GM19438 (cell line): ENCODE results near the gene ZMYND12.
"Not testable (repeated sequence)": the region's sequence is repeated elsewhere in the genome, so short reads cannot be mapped to it uniquely, and the experiment has no call there.

ENCODE experiments used
- ATAC-seq: cut with Tn5 transposase; IDR thresholded peaks from one replicate; pipeline ENCODE4 v1.9.1; 2021; ENCODE audit warnings: low read depth; ENCODE audit not compliant: unreplicated experiment

Gene ZMYND12

GRCh38 chr1:42456010-42456753, at the start of gene ZMYND12, which contains the start of gene PPCS:
TSS of gene ZMYND12 (minus strand) at chr1:42456022. CDS start at chr1:42455997, 25 bp downstream.
TSS of gene PPCS (plus strand) at chr1:42456543. CDS start at chr1:42456566, 23 bp downstream.
- ATAC-seq: peak; percentile 85

GRCh38 chr1:42504535-42505128, 48.8 kb upstream of the ZMYND12 start:
- no peak for ATAC-seq

- ATAC-seq: not testable (repeated sequence)
Observed at GRCh38 chr1:42502031-42502430, 46.2 kb upstream of the ZMYND12 start.

- ATAC-seq: no peak
Observed at GRCh38 chr1:42490237-42490636, 34.4 kb upstream of the ZMYND12 start.

- ATAC-seq: no peak
Observed at GRCh38 chr1:42484382-42484781, 28.6 kb upstream of the ZMYND12 start.

- no peak for ATAC-seq
Observed at GRCh38 chr1:42482635-42483153, 26.9 kb upstream of the ZMYND12 start.

GRCh38 chr1:42480921-42481320, 25.1 kb upstream of the ZMYND12 start:
- ATAC-seq: no peak

- no peak for ATAC-seq
Observed at GRCh38 chr1:42479621-42480020, 23.8 kb upstream of the ZMYND12 start.

GRCh38 chr1:42477775-42478174, 22.0 kb upstream of the ZMYND12 start:
- ATAC-seq: no peak

- not testable (repeated sequence) for ATAC-seq
Observed at GRCh38 chr1:42477354-42477753, 21.5 kb upstream of the ZMYND12 start.

GRCh38 chr1:42476605-42477004, 20.8 kb upstream of the ZMYND12 start:
- no peak for ATAC-seq

GRCh38 chr1:42469727-42470126, 13.9 kb upstream of the ZMYND12 start:
- no peak for ATAC-seq

- no peak for ATAC-seq
Observed at GRCh38 chr1:42466030-42466429, 10.2 kb upstream of the ZMYND12 start.

GRCh38 chr1:42463921-42464320, 8.1 kb upstream of the ZMYND12 start:
- no peak for ATAC-seq

GRCh38 chr1:42462828-42463763, 7.3 kb upstream of the ZMYND12 start, which contains the start of gene CCDC30:
TSS of gene CCDC30 (plus strand) at chr1:42463286. CDS start at chr1:42480552, 17,266 bp downstream.
- peak; percentile 100 for ATAC-seq

GRCh38 chr1:42461196-42461595, 5.4 kb upstream of the ZMYND12 start:
- ATAC-seq: no peak

GRCh38 chr1:42456754-42457089, 900 bp upstream of the ZMYND12 start:
- ATAC-seq: peak; percentile 52

- ATAC-seq: no peak
Observed at GRCh38 chr1:42454403-42454802, 1.4 kb downstream of the ZMYND12 start.

- ATAC-seq: no peak
Observed at GRCh38 chr1:42453386-42453785, 2.4 kb downstream of the ZMYND12 start.

GRCh38 chr1:42450061-42450460, 5.8 kb downstream of the ZMYND12 start:
- ATAC-seq: no peak

GRCh38 chr1:42449256-42449655, 6.6 kb downstream of the ZMYND12 start:
- no peak for ATAC-seq
